Mesendoderm (in vitro differentiated cells): Measurements from ENCODE around the gene ANKMY1.

Source experiments
- DNase-seq: peaks from one replicate; pipeline ENCODE4 v3.0.0; 2013
- H2AK5ac ChIP-seq: 2 replicates; pipeline ENCODE4 v1.6.1; 2013; ENCODE audit warnings: low read length, inconsistent platforms
- H2BK120ac ChIP-seq: 2 replicates; pipeline ENCODE4 v1.6.1; 2013; ENCODE audit warnings: low read depth, mild to moderate bottlenecking, low read length, moderate library complexity, mixed read lengths
- H2BK15ac ChIP-seq: replicated peaks from 2 replicates; pipeline ENCODE4 v1.6.1; 2013; ENCODE audit warnings: low read depth, mild to moderate bottlenecking, moderate library complexity
- H2BK5ac ChIP-seq: 2 replicates; pipeline ENCODE4 v1.6.1; 2013; ENCODE audit warnings: low read length, inconsistent platforms
- H3K18ac ChIP-seq: 2 replicates; pipeline ENCODE4 v1.6.1; 2013; ENCODE audit warnings: mild to moderate bottlenecking, low read length, mixed read lengths
- H3K23ac ChIP-seq: one replicate; pipeline ENCODE4 v1.6.1; 2013; ENCODE audit warnings: low read length
- H3K27ac ChIP-seq: 2 replicates; pipeline ENCODE4 v1.5.1; 2013; ENCODE audit warnings: low read depth, mild to moderate bottlenecking, inconsistent platforms, low read length, moderate library complexity
- H3K27me3 ChIP-seq: 2 replicates; pipeline ENCODE4 v1.6.1; 2013; ENCODE audit warnings: low read length, control low read depth, mild to moderate bottlenecking, inconsistent platforms; ENCODE audit not compliant: insufficient read depth, poor library complexity
- H3K36me3 ChIP-seq: 2 replicates; pipeline ENCODE4 v1.6.1; 2013; ENCODE audit warnings: low read length, inconsistent platforms; ENCODE audit not compliant: control insufficient read depth, insufficient read depth
- H3K4ac ChIP-seq: one replicate; pipeline ENCODE4 v1.6.1; 2013; ENCODE audit warnings: low read depth, mild to moderate bottlenecking, low read length, moderate library complexity
- H3K4me1 ChIP-seq: 2 replicates; pipeline ENCODE4 v1.6.1; 2013; ENCODE audit warnings: low read depth, low read length, inconsistent platforms; ENCODE audit not compliant: control insufficient read depth
- H3K4me2 ChIP-seq: 2 replicates; pipeline ENCODE4 v1.6.1; 2013; ENCODE audit warnings: low read length
- H3K4me3 ChIP-seq: 2 replicates; pipeline ENCODE4 v1.5.1; 2013; ENCODE audit warnings: mild to moderate bottlenecking, low read length
- H3K56ac ChIP-seq: one replicate; pipeline ENCODE4 v1.6.1; 2013; ENCODE audit warnings: low read length
- H3K79me1 ChIP-seq: 2 replicates; pipeline ENCODE4 v1.6.1; 2013; ENCODE audit warnings: low read length, inconsistent platforms
- H3K79me2 ChIP-seq: 2 replicates; pipeline ENCODE4 v1.6.1; 2013; ENCODE audit warnings: mild to moderate bottlenecking, low read length; ENCODE audit not compliant: control insufficient read depth, insufficient read depth
- H3K9ac ChIP-seq: 2 replicates; pipeline ENCODE4 v1.6.1; 2013; ENCODE audit warnings: low read length, inconsistent platforms
- H4K5ac ChIP-seq: one replicate; pipeline ENCODE4 v1.6.1; 2013; ENCODE audit warnings: low read length
- H4K8ac ChIP-seq: one replicate; pipeline ENCODE4 v1.6.1; 2013; ENCODE audit warnings: low read depth, mild to moderate bottlenecking, control low read depth, low read length, moderate library complexity
- WGBS: extraction: QIAGEN DNeasy Blood & Tissue Kit; methylation state at CpG from one replicate; pipeline ENCODE4 v1.1.7; 2013; ENCODE audit warnings: low lambda C conversion rate, missing lambda C conversion rate; ENCODE audit not compliant: insufficient coverage; ENCODE audit errors: extremely low coverage; 5-methylcytosine and 5-hydroxymethylcytosine counted together

ANKMY1 gene

DNA sequence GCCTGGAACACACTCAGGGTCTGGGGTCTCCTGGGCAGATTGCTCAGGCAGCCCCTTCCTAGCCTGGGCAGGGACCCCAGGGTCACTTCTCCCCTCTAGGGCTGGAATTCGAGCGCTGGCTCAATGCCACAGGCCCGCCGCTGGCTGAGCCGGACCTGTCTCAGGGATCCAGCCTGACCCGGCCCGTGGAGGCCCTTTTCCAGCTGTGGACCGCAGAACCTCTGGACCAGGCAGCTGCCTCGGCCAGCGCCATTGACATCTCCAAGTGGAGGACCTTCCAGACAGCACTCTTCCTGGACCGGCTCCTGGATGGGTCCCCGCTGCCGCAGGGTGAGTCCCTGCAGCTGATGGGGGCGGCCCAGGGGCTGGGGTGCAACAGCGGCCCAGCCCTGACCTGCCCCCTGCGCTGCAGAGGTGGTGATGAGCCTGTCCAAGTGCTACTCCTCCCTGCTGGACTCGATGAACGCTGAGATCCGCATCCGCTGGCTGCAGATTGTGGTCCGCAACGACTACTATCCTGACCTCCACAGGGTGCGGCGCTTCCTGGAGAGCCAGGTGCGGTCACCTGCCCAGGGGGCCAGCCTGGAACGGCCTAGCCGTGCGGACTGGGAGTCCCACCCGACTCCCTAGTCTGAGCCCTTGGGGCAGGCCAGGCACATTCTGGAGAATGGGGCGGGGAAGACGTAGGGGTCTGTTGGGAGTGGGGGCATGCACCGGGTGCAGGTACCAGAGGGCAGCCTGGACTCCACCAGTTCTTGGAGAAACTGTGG is 18.8 kb upstream of the ANKMY1 start:
- no peak overlapping the region for H3K9ac ChIP-seq
- no peak for DNase-seq
- H3K4me3 ChIP-seq = no peak overlapping the region
- no peak overlapping the region for H2BK120ac ChIP-seq
- no peak overlapping the region for H2BK5ac ChIP-seq
- H3K36me3 ChIP-seq = no peaks in the 10 kb centered on the region
- no CpG with 5 or more reads among the region's 32 CpGs for WGBS
- no peak overlapping the region for H3K18ac ChIP-seq
- H3K4ac ChIP-seq = no peak overlapping the region
- no peak overlapping the region for H3K23ac ChIP-seq
- H4K8ac ChIP-seq = no peak overlapping the region
- no peak overlapping the region for H2AK5ac ChIP-seq
- no peak overlapping the region for H3K27ac ChIP-seq
- H3K4me1 ChIP-seq = no peaks in the 10 kb centered on the region
- no peaks in the 10 kb centered on the region for H3K79me2 ChIP-seq
- H3K56ac ChIP-seq = no peak overlapping the region
- H4K5ac ChIP-seq = no peak overlapping the region
- no peak overlapping the region for H2BK15ac ChIP-seq
- H3K4me2 ChIP-seq = no peak overlapping the region
- H3K27me3 ChIP-seq = no peaks in the 10 kb centered on the region
- peaks cover 1% of the 10 kb centered on the region for H3K79me1 ChIP-seq

DNA sequence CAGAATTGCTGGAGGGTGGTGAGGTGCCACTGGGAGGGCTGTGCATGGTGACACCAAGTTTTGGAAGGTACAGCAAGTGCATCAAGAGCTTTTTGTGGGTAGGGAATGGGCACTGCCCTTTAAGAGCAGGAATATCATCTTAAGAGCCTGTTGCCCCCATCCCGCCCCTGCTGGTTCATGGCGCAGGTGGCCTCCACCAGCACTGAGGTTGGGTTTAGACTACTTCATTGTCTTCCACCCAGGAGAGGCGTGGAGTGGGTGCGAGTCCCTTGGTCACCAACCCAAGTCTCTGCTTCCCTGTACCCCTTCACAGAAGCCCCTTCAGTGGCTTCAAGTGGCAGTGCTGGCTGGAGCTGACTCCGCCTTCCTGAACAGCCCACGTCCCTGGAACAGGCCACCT is 18.2 kb upstream of the ANKMY1 start:
- Histone ChIP-seq H3K4ac (no peak overlapping the region), H3K36me3 (no peaks in the 10 kb centered on the region), H2BK5ac (no peak overlapping the region), H3K27me3 (no peaks in the 10 kb centered on the region), H3K4me1 (no peaks in the 10 kb centered on the region), H3K56ac (no peak overlapping the region), H2AK5ac (no peak overlapping the region), H2BK15ac (no peak overlapping the region), H3K23ac (no peak overlapping the region), H3K4me3 (no peak overlapping the region), H3K4me2 (no peak overlapping the region), H2BK120ac (no peak overlapping the region), H3K79me2 (no peaks in the 10 kb centered on the region), H3K18ac (no peak overlapping the region), H3K9ac (no peak overlapping the region), H3K27ac (no peak overlapping the region), H4K5ac (no peak overlapping the region), H3K79me1 (peaks cover 1% of the 10 kb centered on the region), H4K8ac (no peak overlapping the region)
- DNase-seq = no peak
- WGBS = no CpG with 5 or more reads among the region's 6 CpGs

DNA sequence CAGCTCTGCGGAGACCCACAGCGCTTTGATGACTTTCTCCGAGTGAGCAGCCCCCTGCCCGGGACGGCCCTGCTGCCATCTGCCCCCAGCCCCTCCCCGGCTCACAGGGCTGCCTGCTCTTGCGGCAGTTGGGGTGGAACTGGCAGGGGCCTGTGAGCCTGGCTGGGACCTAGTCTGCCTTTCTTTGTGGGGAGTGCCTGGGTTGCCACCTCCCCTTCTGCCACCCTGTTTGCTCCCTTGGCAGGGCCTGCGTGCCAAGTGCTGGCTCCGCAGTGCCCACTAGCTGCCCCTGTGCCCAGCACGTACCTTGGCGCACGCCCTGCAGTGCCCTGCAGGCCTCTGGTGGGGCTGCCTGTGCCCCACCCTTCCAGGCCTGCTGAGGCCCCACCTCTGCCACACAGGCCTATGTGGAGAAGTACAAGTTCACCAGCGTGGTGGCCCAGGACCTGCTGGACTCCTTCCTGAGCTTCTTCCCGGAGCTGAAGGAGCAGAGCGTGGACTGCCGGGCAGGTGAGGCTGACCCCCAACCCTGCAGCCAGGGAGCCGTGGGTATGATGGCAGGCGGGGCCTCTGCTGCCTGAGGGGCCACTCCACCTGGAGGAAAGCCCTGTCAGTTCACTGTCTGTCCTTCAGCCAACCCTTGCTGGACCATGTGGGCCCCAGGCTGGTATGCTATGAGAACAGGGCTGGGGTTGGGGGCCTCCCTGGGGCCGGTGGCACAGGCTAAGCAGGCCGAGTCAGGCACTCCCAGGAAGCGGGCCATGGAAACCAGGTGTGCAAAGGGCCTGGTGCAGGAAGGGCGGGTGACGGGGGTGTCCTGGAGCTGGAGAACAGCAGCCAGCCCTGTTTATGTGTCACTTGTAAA is 17.5 kb upstream of the ANKMY1 start:
- Histone ChIP-seq H3K79me2 (no peaks in the 10 kb centered on the region), H3K9ac (no peak overlapping the region), H3K18ac (no peak overlapping the region), H4K5ac (no peak overlapping the region), H3K36me3 (no peaks in the 10 kb centered on the region), H3K56ac (no peak overlapping the region), H2BK15ac (no peak overlapping the region), H3K27ac (no peak overlapping the region), H3K23ac (no peak overlapping the region), H3K4me1 (no peaks in the 10 kb centered on the region), H3K4me2 (no peak overlapping the region), H3K4ac (no peak overlapping the region), H2BK120ac (no peak overlapping the region), H3K27me3 (no peaks in the 10 kb centered on the region), H3K79me1 (no peaks in the 10 kb centered on the region), H2BK5ac (no peak overlapping the region), H3K4me3 (no peak overlapping the region), H4K8ac (no peak overlapping the region), H2AK5ac (no peak overlapping the region)
- DNase-seq = no peak
- WGBS = no CpG with 5 or more reads among the region's 23 CpGs

DNA sequence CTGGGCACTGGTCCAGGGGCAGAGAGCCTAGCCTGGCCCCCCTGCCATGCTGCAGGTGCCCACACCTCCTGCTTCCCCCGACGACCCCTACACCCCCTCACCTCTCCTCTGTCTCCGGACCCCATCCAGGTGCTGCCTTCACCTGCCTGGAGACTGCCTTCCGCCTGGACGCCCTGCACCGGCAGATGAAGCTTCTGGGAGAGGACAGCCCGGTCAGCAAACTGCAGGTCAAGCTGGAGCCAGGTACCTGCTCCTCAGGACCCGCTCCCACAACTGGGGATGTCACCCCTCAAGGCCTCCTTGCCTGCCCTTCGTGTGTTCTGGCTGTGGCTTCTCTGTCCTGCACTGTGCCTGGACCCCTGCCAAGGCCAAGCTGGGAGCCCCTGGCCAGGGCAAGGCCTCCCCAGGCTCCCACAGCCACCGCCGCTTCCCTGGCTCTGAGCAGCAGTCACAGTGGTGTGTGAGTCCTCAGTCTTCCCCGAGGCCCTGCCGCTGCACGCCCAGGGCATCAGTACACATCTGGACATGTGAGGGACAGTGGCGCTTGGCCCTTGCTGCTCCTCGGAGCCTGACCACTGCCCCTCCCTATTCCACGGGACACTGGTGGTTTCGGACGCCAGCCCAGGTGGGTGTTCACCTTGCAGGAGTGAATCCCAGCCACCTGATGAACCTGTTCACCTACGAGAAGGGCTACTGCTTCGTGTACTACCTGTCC is 16.8 kb upstream of the ANKMY1 start:
- no peak overlapping the region for H3K18ac ChIP-seq
- no peak overlapping the region for H3K4me2 ChIP-seq
- WGBS = no CpG with 5 or more reads among the region's 21 CpGs
- H2AK5ac ChIP-seq = no peak overlapping the region
- no peak for DNase-seq
- no peaks in the 10 kb centered on the region for H3K27me3 ChIP-seq
- no peak overlapping the region for H3K27ac ChIP-seq
- no peak overlapping the region for H4K8ac ChIP-seq
- no peak overlapping the region for H2BK15ac ChIP-seq
- H3K79me2 ChIP-seq = no peaks in the 10 kb centered on the region
- H3K4me3 ChIP-seq = no peak overlapping the region
- H3K4me1 ChIP-seq = no peaks in the 10 kb centered on the region
- H4K5ac ChIP-seq = no peak overlapping the region
- no peaks in the 10 kb centered on the region for H3K79me1 ChIP-seq
- H3K36me3 ChIP-seq = no peaks in the 10 kb centered on the region
- H2BK120ac ChIP-seq = no peak overlapping the region
- H3K4ac ChIP-seq = no peak overlapping the region
- no peak overlapping the region for H3K56ac ChIP-seq
- H3K9ac ChIP-seq = no peak overlapping the region
- H3K23ac ChIP-seq = no peak overlapping the region
- no peak overlapping the region for H2BK5ac ChIP-seq

DNA sequence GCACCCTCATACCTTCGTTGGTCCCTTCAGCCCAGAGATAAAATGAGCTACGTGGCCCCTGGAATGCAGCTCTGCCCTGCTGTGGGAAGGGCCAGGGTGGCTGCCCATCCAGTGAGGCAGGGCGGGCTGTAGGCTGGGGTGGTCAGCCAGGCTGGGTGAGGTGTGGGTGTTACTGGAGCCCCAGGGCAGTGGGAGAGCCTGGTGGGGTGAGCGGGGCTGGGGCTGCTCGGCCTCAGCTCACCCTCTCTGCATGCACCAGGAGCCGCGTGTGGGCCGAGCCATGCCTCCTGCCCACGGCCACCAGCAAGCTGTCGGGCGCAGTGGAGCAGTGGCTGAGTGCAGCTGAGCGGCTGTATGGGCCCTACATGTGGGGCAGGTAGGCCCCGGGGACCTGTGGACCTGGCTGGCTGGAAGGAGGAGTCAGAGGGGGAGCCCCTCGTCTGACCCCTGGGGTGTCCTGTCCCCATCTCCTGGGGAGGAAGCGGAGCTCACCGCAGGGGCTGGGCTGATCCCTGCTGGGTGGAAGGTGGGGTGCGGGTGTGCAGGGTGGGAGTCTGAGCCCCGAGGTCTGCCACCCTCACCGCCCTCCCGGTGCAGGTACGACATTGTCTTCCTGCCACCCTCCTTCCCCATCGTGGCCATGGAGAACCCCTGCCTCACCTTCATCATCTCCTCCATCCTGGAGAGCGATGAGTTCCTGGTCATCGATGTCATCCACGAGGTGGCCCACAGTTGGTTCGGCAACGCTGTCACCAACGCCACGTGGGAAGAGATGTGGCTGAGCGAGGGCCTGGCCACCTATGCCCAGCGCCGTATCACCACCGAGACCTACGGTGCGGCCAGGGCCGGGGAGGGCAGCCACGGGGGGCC is 16.0 kb upstream of the ANKMY1 start:
- Histone ChIP-seq H3K27me3 (no peaks in the 10 kb centered on the region), H3K4me1 (no peaks in the 10 kb centered on the region), H3K18ac (no peak overlapping the region), H2AK5ac (no peak overlapping the region), H3K4ac (no peak overlapping the region), H2BK15ac (no peak overlapping the region), H2BK5ac (no peak overlapping the region), H3K79me2 (no peaks in the 10 kb centered on the region), H4K8ac (no peak overlapping the region), H3K36me3 (no peaks in the 10 kb centered on the region), H3K56ac (no peak overlapping the region), H3K23ac (no peak overlapping the region), H3K9ac (no peak overlapping the region), H2BK120ac (no peak overlapping the region), H3K27ac (no peak overlapping the region), H3K79me1 (no peaks in the 10 kb centered on the region), H3K4me2 (no peak overlapping the region), H3K4me3 (no peak overlapping the region), H4K5ac (no peak overlapping the region)
- no CpG with 5 or more reads among the region's 37 CpGs for WGBS
- DNase-seq = no peak
